Measurements from ENCODE around the gene LRRC10B. TPM values are rescaled to one million over a fixed set of nuclear protein-coding genes. Genes with fewer than 3 reads are reported as not detected.

The LRRC10B gene
- total RNA-seq, 1 experiment from 2014 or later, result 1.1 TPM

DNA sequence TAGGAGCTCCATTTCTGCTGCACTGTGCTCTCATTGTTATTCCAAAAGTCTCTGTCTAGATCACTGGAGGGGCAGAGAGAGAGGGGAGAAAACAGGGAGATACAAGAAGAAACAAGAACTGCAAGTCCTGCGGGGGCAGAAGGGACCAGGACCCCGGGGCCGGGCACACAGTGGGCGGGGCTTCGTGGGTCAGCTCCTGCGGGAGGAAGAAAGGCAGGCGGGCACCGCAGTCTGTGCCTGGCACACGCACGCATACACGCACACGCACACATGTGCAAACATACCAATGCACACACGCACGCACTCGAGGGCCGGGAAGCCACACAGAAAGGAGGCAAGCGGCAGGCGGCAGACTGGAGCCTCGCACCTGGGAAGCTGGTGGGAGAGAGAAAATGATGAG, 38.7 kb downstream of the LRRC10B start:
- H3K9me2 ChIP-seq (ENCODE audit: insufficient read depth), result no peaks in the 10 kb centered on the region
- no peak overlapping the region for H3K27ac ChIP-seq
- no peak overlapping the region for H3K4me2 ChIP-seq
- no peaks in the 10 kb centered on the region; the same call in 1 of the 2 replicates for H3F3A ChIP-seq (ENCODE audit: insufficient read depth, low read depth)
- H3K27me3 ChIP-seq (ENCODE audit: insufficient read depth, low read depth), result no peaks in the 10 kb centered on the region
- H3K79me2 ChIP-seq (ENCODE audit: low read depth), result no peaks in the 10 kb centered on the region
- H3K4me3 ChIP-seq, result no peak overlapping the region
- POLR2A ChIA-PET (ENCODE audit: unreplicated experiment), result no interaction called here
- CTCF ChIA-PET, result interaction anchor here (0.7 kb wide), 1 partner anchor 825 kb away, joined by 4 read pairs; no protein-coding TSS in a partner anchor
- no peaks in the 10 kb centered on the region for H3K9me3 ChIP-seq (ENCODE audit: insufficient read depth, low read depth)
- intact Hi-C loops (cut with micrococcal nuclease; ENCODE audit: unreplicated experiment), result no loop called here
- DNase-seq, result no peak
- no peaks in the 10 kb centered on the region for H3K36me3 ChIP-seq (ENCODE audit: low read depth)
- BruUV-seq (replicated peaks), result no TSS peak
- H3K4me1 ChIP-seq (replicated peaks; ENCODE audit: insufficient read depth), result peaks cover 13% of the 10 kb centered on the region
- TF ChIP-seq, protein P1, sequence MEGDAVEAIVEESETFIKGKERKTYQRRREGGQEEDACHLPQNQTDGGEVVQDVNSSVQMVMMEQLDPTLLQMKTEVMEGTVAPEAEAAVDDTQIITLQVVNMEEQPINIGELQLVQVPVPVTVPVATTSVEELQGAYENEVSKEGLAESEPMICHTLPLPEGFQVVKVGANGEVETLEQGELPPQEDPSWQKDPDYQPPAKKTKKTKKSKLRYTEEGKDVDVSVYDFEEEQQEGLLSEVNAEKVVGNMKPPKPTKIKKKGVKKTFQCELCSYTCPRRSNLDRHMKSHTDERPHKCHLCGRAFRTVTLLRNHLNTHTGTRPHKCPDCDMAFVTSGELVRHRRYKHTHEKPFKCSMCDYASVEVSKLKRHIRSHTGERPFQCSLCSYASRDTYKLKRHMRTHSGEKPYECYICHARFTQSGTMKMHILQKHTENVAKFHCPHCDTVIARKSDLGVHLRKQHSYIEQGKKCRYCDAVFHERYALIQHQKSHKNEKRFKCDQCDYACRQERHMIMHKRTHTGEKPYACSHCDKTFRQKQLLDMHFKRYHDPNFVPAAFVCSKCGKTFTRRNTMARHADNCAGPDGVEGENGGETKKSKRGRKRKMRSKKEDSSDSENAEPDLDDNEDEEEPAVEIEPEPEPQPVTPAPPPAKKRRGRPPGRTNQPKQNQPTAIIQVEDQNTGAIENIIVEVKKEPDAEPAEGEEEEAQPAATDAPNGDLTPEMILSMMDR (conservative IDR thresholded peaks at IDR 0.05), result no peak
- H2AFZ ChIP-seq, result no peak overlapping the region
- H4K20me1 ChIP-seq (ENCODE audit: insufficient read depth), result no peaks in the 10 kb centered on the region

DNA sequence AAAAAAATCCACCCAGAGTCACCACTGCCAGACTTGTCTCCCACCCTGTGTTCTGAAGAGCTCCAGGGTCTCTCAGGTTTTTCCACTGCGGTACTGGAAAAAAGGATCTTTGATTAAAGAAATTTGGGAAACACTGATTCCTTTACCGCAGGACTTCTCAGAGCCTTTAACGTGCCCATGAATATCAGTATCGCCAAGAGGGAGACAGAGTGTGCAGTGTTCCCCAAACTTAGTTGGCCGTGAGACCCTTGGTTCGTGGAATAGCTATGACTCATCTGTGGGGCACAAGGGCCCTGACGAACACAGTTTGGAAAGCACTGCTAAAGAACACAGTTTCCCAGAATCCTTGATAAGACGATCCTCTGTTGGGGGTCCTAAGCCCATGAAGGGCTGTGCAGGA, 40.6 kb downstream of the LRRC10B start:
- CTCF ChIA-PET, result no interaction called here
- H3K9me2 ChIP-seq (ENCODE audit: insufficient read depth), result no peaks in the 10 kb centered on the region
- no peak overlapping the region for H3K4me3 ChIP-seq
- H3K4me2 ChIP-seq, result no peak overlapping the region
- no peak for TF ChIP-seq EZH2 (IDR thresholded peaks at IDR 0.05; ENCODE audit: low read depth)
- TF ChIP-seq, protein P1 (conservative IDR thresholded peaks at IDR 0.05), result no peak
- no TSS peak for BruUV-seq (replicated peaks)
- H4K20me1 ChIP-seq (ENCODE audit: insufficient read depth), result peaks cover 2% of the 10 kb centered on the region; the same call in 1 of the 2 replicates
- POLR2A ChIA-PET (ENCODE audit: unreplicated experiment), result no interaction called here
- H3K4me1 ChIP-seq (replicated peaks; ENCODE audit: insufficient read depth), result peaks cover 2% of the 10 kb centered on the region
- H3K27ac ChIP-seq, result no peak overlapping the region
- no peak for DNase-seq
- H3K27me3 ChIP-seq (ENCODE audit: insufficient read depth, low read depth), result peaks cover 18% of the 10 kb centered on the region
- H3K9me3 ChIP-seq (ENCODE audit: insufficient read depth, low read depth), result no peaks in the 10 kb centered on the region
- no peaks in the 10 kb centered on the region; the same call in 1 of the 2 replicates for H3F3A ChIP-seq (ENCODE audit: insufficient read depth, low read depth)
- no peaks in the 10 kb centered on the region for H3K36me3 ChIP-seq (ENCODE audit: low read depth)
- H3K79me2 ChIP-seq (ENCODE audit: low read depth), result no peaks in the 10 kb centered on the region
- intact Hi-C loops (cut with micrococcal nuclease; ENCODE audit: unreplicated experiment), result no loop called here
- no peak overlapping the region for H2AFZ ChIP-seq

DNA sequence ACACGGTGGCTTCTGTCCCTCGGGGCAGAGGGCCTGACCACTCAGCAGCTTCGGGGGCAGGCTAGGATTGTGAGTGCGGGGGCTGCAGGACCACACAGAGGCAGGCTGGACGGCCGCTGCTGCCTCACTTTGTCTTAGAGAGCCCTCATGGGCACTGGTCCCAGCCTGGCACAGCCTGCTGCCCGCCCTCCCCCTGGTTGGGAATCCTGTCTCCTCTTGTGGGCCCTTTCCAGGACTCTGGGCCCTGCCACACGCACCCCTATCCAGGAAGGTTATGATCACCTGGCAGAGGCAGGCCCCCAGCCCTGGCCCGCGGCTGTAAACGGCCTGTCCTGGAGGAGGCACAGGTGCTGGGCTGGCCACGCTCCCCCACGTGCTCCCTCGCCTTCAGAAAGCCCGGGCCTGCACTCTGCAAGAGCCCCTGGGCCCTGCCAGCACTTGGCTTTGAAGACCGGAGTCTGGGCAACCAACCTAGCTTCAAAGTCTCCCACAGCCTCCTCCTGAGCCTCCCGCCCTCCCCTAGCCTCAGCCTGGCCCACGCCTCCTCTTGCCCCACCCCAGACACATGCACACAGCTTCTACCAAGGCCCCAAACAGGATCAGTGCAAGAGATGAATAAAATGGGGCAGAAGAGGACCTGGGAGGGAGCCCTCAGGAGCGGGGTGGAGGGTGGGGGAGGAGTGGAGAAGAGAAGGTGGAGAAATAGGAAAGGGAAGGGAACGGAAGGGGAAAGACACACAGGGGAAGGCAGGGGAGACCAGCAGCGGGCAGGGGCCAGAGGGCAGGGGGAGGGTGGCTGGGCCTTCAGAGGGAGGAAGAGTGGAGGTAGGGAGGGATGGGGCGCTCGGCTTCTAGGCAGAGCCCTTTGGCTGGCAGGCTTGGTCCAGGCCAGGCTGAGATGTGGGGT, 41.4 kb downstream of the LRRC10B start:
- POLR2A ChIA-PET (ENCODE audit: unreplicated experiment), result no interaction called here
- TF ChIP-seq EZH2 (IDR thresholded peaks at IDR 0.05; ENCODE audit: low read depth), result no peak
- TF ChIP-seq, protein P1 (conservative IDR thresholded peaks at IDR 0.05), result no peak
- no peaks in the 10 kb centered on the region for H3K9me2 ChIP-seq (ENCODE audit: insufficient read depth)
- H3K4me3 ChIP-seq, result no peak overlapping the region
- no peak for DNase-seq
- no peaks in the 10 kb centered on the region for H3K79me2 ChIP-seq (ENCODE audit: low read depth)
- no TSS peak for BruUV-seq (replicated peaks)
- H3K36me3 ChIP-seq (ENCODE audit: low read depth), result no peaks in the 10 kb centered on the region
- no peaks in the 10 kb centered on the region for H3F3A ChIP-seq (ENCODE audit: insufficient read depth, low read depth)
- no peaks in the 10 kb centered on the region for H3K4me1 ChIP-seq (replicated peaks; ENCODE audit: insufficient read depth)
- H4K20me1 ChIP-seq (ENCODE audit: insufficient read depth), result peaks cover 6% of the 10 kb centered on the region; the same call in 1 of the 2 replicates
- CTCF ChIA-PET, result interaction anchor here (0.6 kb wide), 1 partner anchor 574 kb away, joined by 9 read pairs; no protein-coding TSS in a partner anchor
- intact Hi-C loops (cut with micrococcal nuclease; ENCODE audit: unreplicated experiment), result no loop called here
- H3K9me3 ChIP-seq (ENCODE audit: insufficient read depth, low read depth), result no peaks in the 10 kb centered on the region
- H3K27ac ChIP-seq, result no peak overlapping the region
- H3K4me2 ChIP-seq, result no peak overlapping the region
- peaks cover 24% of the 10 kb centered on the region for H3K27me3 ChIP-seq (ENCODE audit: insufficient read depth, low read depth)
- H2AFZ ChIP-seq, result no peak overlapping the region

All from PC-9 (cell line).